Activated T-helper 1 cell treated with anti-CD3 and anti-CD28 coated beads, Interleukin-12 subunit alpha, Interleukin-12 subunit beta, Interleukin-2, Interleukin-4 antibody, amounts not matched to agents 30 ng/mL and 10 ng/mL and 1 ng/mL, durations not matched to agents 14 hours and 24 hours and 36 hours (primary cell): ENCODE results near the gene MAST2. TPM values are rescaled to one million over a fixed set of nuclear protein-coding genes. Genes with fewer than 3 reads are reported as not detected.
"Not testable (repeated sequence)": the region's sequence is repeated elsewhere in the genome, so short reads cannot be mapped to it uniquely, and the experiment has no call there.

Experiments used
- DNase-seq: peaks from one replicate; pipeline ENCODE4 v3.0.0; 2021; ENCODE audit warnings: low spot score
- H3K27ac Mint-ChIP-seq: one replicate; pipeline ENCODE4 v1.8.0; 2021; ENCODE audit warnings: mild to moderate bottlenecking, mixed read lengths
- H3K27me3 Mint-ChIP-seq: one replicate; pipeline ENCODE4 v1.8.0; 2022; ENCODE audit warnings: mild to moderate bottlenecking, moderate library complexity, mixed read lengths; ENCODE audit not compliant: insufficient read depth
- H3K36me3 Mint-ChIP-seq: one replicate; pipeline ENCODE4 v1.8.0; 2021; ENCODE audit warnings: low read depth, mixed read lengths
- H3K4me1 Mint-ChIP-seq: one replicate; pipeline ENCODE4 v1.8.0; 2021; ENCODE audit warnings: low read depth, mixed read lengths
- H3K4me3 Mint-ChIP-seq: one replicate; pipeline ENCODE4 v1.8.0; 2021; ENCODE audit warnings: mild to moderate bottlenecking, moderate library complexity, mixed read lengths
- H3K9me3 Mint-ChIP-seq: one replicate; pipeline ENCODE4 v1.8.0; 2021; ENCODE audit warnings: mixed read lengths
- intact Hi-C: fragments of 100-400 bp; cut with micrococcal nuclease; formaldehyde crosslinking; loops from one replicate; pipeline ENCODE4 v1.15.1; 2024
- total RNA-seq: library from RNA; stranded (reverse); gene quantifications from 2 replicates; pipeline ENCODE4 v1.2.3, GENCODE V29; 2022

The MAST2 gene
- total RNA-seq, 1 donor from 2014 or later: 32.0 TPM

- Mint-ChIP-seq H3K36me3 (peaks cover 12% of the 10 kb centered on the region), H3K27me3 (no peaks in the 10 kb centered on the region), H3K9me3 (peaks cover 24% of the 10 kb centered on the region), H3K4me3 (no peak overlapping the region), H3K27ac (no peak overlapping the region), H3K4me1 (peaks cover 6% of the 10 kb centered on the region)
- intact Hi-C loops: no loop called here
- no peak for DNase-seq
These were observed 44.7 kb downstream of the MAST2 start for GRCh38 chr1:45848097-45848496.

GRCh38 chr1:45848714-45849113, 45.3 kb downstream of the MAST2 start:
- H3K4me3 Mint-ChIP-seq: no peak overlapping the region
- intact Hi-C loops: no loop called here
- H3K9me3 Mint-ChIP-seq: peaks cover 24% of the 10 kb centered on the region
- no peak for DNase-seq
- peaks cover 12% of the 10 kb centered on the region for H3K36me3 Mint-ChIP-seq
- H3K27ac Mint-ChIP-seq: no peak overlapping the region
- no peaks in the 10 kb centered on the region for H3K4me1 Mint-ChIP-seq
- no peaks in the 10 kb centered on the region for H3K27me3 Mint-ChIP-seq

GRCh38 chr1:45850017-45850416, 46.6 kb downstream of the MAST2 start:
- Mint-ChIP-seq H3K27ac (no peak overlapping the region), H3K9me3 (peaks cover 24% of the 10 kb centered on the region), H3K27me3 (no peaks in the 10 kb centered on the region), H3K4me3 (no peak overlapping the region), H3K4me1 (no peaks in the 10 kb centered on the region), H3K36me3 (peaks cover 14% of the 10 kb centered on the region)
- intact Hi-C loops: no loop called here
- no peak for DNase-seq

GRCh38 chr1:45854724-45855123, 51.3 kb downstream of the MAST2 start:
- no peaks in the 10 kb centered on the region for H3K27me3 Mint-ChIP-seq
- no peak overlapping the region for H3K27ac Mint-ChIP-seq
- no peak for DNase-seq
- no peak overlapping the region for H3K4me3 Mint-ChIP-seq
- no peaks in the 10 kb centered on the region for H3K4me1 Mint-ChIP-seq
- peaks cover 14% of the 10 kb centered on the region for H3K9me3 Mint-ChIP-seq
- intact Hi-C loops: no loop called here
- H3K36me3 Mint-ChIP-seq: peaks cover 8% of the 10 kb centered on the region

GRCh38 chr1:45857101-45857700, 53.8 kb downstream of the MAST2 start:
- peaks cover 6% of the 10 kb centered on the region for H3K36me3 Mint-ChIP-seq
- H3K27me3 Mint-ChIP-seq: no peaks in the 10 kb centered on the region
- H3K4me3 Mint-ChIP-seq: no peak overlapping the region
- H3K27ac Mint-ChIP-seq: no peak overlapping the region
- intact Hi-C loops: no loop called here
- H3K4me1 Mint-ChIP-seq: peaks cover 15% of the 10 kb centered on the region
- H3K9me3 Mint-ChIP-seq: no peaks in the 10 kb centered on the region
- DNase-seq: no peak

GRCh38 chr1:45857755-45858492, 54.5 kb downstream of the MAST2 start:
- H3K27me3 Mint-ChIP-seq, H3K36me3 Mint-ChIP-seq, H3K27ac Mint-ChIP-seq, intact Hi-C loops, H3K9me3 Mint-ChIP-seq, H3K4me3 Mint-ChIP-seq, DNase-seq: not testable (repeated sequence)
- peaks cover 21% of the 10 kb centered on the region for H3K4me1 Mint-ChIP-seq

GRCh38 chr1:45859221-45859620, 55.8 kb downstream of the MAST2 start:
- intact Hi-C loops: no loop called here
- no peak for DNase-seq
- no peak overlapping the region for H3K4me3 Mint-ChIP-seq
- no peak overlapping the region for H3K27ac Mint-ChIP-seq
- H3K4me1 Mint-ChIP-seq: peaks cover 28% of the 10 kb centered on the region
- no peaks in the 10 kb centered on the region for H3K27me3 Mint-ChIP-seq
- H3K9me3 Mint-ChIP-seq: no peaks in the 10 kb centered on the region
- H3K36me3 Mint-ChIP-seq: peaks cover 5% of the 10 kb centered on the region

- H3K9me3 Mint-ChIP-seq: no peaks in the 10 kb centered on the region
- peaks cover 2% of the 10 kb centered on the region for H3K36me3 Mint-ChIP-seq
- DNase-seq: no peak
- no peak overlapping the region for H3K4me3 Mint-ChIP-seq
- intact Hi-C loops: loop anchor here (2.0 kb wide), 1 partner anchor 19 kb away; no protein-coding TSS in a partner anchor
- peaks cover 35% of the 10 kb centered on the region for H3K4me1 Mint-ChIP-seq
- H3K27me3 Mint-ChIP-seq: no peaks in the 10 kb centered on the region
- H3K27ac Mint-ChIP-seq: peak overlapping the region; percentile 44
These were observed 58.6 kb downstream of the MAST2 start for GRCh38 chr1:45862008-45862407.

- Mint-ChIP-seq H3K9me3 (no peaks in the 10 kb centered on the region), H3K27me3 (no peaks in the 10 kb centered on the region), H3K4me3 (no peak overlapping the region), H3K4me1 (peaks cover 44% of the 10 kb centered on the region), H3K36me3 (no peaks in the 10 kb centered on the region), H3K27ac (peak overlapping the region; percentile 76)
- intact Hi-C loops: loop anchor here (2.0 kb wide), 1 partner anchor 20 kb away; no protein-coding TSS in a partner anchor
- DNase-seq: no peak
These were observed 59.8 kb downstream of the MAST2 start for GRCh38 chr1:45863218-45863617.

GRCh38 chr1:45864167-45865106, 61.0 kb downstream of the MAST2 start:
- intact Hi-C loops: no loop called here
- DNase-seq: no peak
- Mint-ChIP-seq H3K27me3 (no peaks in the 10 kb centered on the region), H3K4me1 (peaks cover 44% of the 10 kb centered on the region), H3K9me3 (no peaks in the 10 kb centered on the region), H3K36me3 (no peaks in the 10 kb centered on the region), H3K4me3 (no peak overlapping the region), H3K27ac (no peak overlapping the region)

- Mint-ChIP-seq H3K9me3 (no peaks in the 10 kb centered on the region), H3K4me3 (no peak overlapping the region), H3K27ac (no peak overlapping the region), H3K4me1 (peaks cover 24% of the 10 kb centered on the region), H3K36me3 (no peaks in the 10 kb centered on the region), H3K27me3 (no peaks in the 10 kb centered on the region)
- intact Hi-C loops: no loop called here
- no peak for DNase-seq
These were observed 64.4 kb downstream of the MAST2 start for GRCh38 chr1:45867697-45868348.

- Mint-ChIP-seq H3K36me3 (no peaks in the 10 kb centered on the region), H3K27ac (no peak overlapping the region), H3K4me3 (no peak overlapping the region), H3K27me3 (no peaks in the 10 kb centered on the region), H3K9me3 (no peaks in the 10 kb centered on the region), H3K4me1 (peaks cover 19% of the 10 kb centered on the region)
- intact Hi-C loops: no loop called here
- no peak for DNase-seq
These were observed 65.4 kb downstream of the MAST2 start for GRCh38 chr1:45868861-45869260.
